Skeletal muscle tissue (tissue), 4 donors: ENCODE measurements around the gene OLFM1. TPM values are rescaled to one million over a fixed set of nuclear protein-coding genes. Genes with fewer than 3 reads are reported as not detected.

ENCODE experiments used
- H3K27ac ChIP-seq: one replicate; pipeline ENCODE4 v1.7.0; 2013; ENCODE audit warnings: mild to moderate bottlenecking, low read depth, low read length, inconsistent platforms
- H3K27me3 ChIP-seq, 3 donors: one replicate each; pipeline ENCODE4 v1.7.0; 2013; ENCODE audit warnings: low read length in 3 of 3; ENCODE audit not compliant: control insufficient read depth in 3 of 3, insufficient read depth in 3 of 3
- H3K36me3 ChIP-seq, 3 donors: one replicate each; pipeline ENCODE4 v1.7.0; 2013; ENCODE audit warnings: low read length in 3 of 3; ENCODE audit not compliant: control insufficient read depth in 3 of 3, insufficient read depth in 3 of 3
- H3K4me1 ChIP-seq, 3 donors: one replicate each; pipeline ENCODE4 v1.7.0; 2013; ENCODE audit warnings: low read length in 3 of 3, mild to moderate bottlenecking in 3 of 3; ENCODE audit not compliant: control insufficient read depth in 3 of 3, insufficient read depth in 3 of 3
- H3K4me3 ChIP-seq, 3 donors: one replicate each; pipeline ENCODE4 v1.7.0; 2013; ENCODE audit warnings: low read length in 3 of 3
- H3K9ac ChIP-seq, 3 donors: one replicate each; pipeline ENCODE4 v1.7.0; 2013; ENCODE audit warnings: low read length in 3 of 3, mild to moderate bottlenecking in 3 of 3, moderate library complexity in 2 of 3, low read depth in 1 of 3
- H3K9me3 ChIP-seq, 3 donors: one replicate each; pipeline ENCODE4 v1.7.0; 2013; ENCODE audit warnings: low read length in 3 of 3; ENCODE audit not compliant: control insufficient read depth in 3 of 3
- total RNA-seq: library from RNA; depleted of rRNA; stranded (reverse); fragments of >200 nt; gene quantifications from one replicate; pipeline ENCODE4 v1.2.3, GENCODE V29; 2014
- donor health status: Osteomylitis.

OLFM1 gene
- total RNA-seq, 1 donor from 2014 or later = 2.6 TPM

GRCh38 chr9:135126451-135127187 lies 39.2 kb downstream of the OLFM1 start:
- no peaks in the 10 kb centered on the region for H3K9me3 ChIP-seq
- peak overlapping the region; percentile 74 for H3K27ac ChIP-seq
- peak overlapping the region in 2 of 3 donors; percentile 37 to 45 for H3K4me3 ChIP-seq
- H3K9ac ChIP-seq = peak overlapping the region in 2 of 3 donors; percentile 14 to 68
- H3K4me1 ChIP-seq = peaks cover 12 to 30% (median 29%) of the 10 kb centered on the region in 3 donors
- H3K27me3 ChIP-seq = peaks cover 0 to 4% (median 0%) of the 10 kb centered on the region in 3 donors
- H3K36me3 ChIP-seq = no peaks in the 10 kb centered on the region

GRCh38 chr9:135127718-135128670 lies 40.5 kb downstream of the OLFM1 start:
- no peaks in the 10 kb centered on the region for H3K9me3 ChIP-seq
- no peaks in the 10 kb centered on the region for H3K36me3 ChIP-seq
- H3K27ac ChIP-seq = no peak overlapping the region
- peaks cover 12 to 38% (median 29%) of the 10 kb centered on the region in 3 donors for H3K4me1 ChIP-seq
- peaks cover 0 to 13% (median 0%) of the 10 kb centered on the region in 3 donors for H3K27me3 ChIP-seq
- H3K9ac ChIP-seq = peak overlapping the region in 1 of 3 donors; percentile 33
- H3K4me3 ChIP-seq = no peak overlapping the region

- peaks cover 0 to 18% (median 0%) of the 10 kb centered on the region in 3 donors for H3K27me3 ChIP-seq
- no peaks in the 10 kb centered on the region for H3K36me3 ChIP-seq
- no peak overlapping the region for H3K4me3 ChIP-seq
- H3K27ac ChIP-seq = no peak overlapping the region
- H3K4me1 ChIP-seq = peaks cover 17 to 42% (median 30%) of the 10 kb centered on the region in 3 donors
- no peaks in the 10 kb centered on the region for H3K9me3 ChIP-seq
- H3K9ac ChIP-seq = no peak overlapping the region
Measured at GRCh38 chr9:135129137-135129695, 41.7 kb downstream of the OLFM1 start.

GRCh38 chr9:135130207-135130976 lies 42.9 kb downstream of the OLFM1 start:
- Histone ChIP-seq H3K4me3 (no peak overlapping the region), H3K27me3 (peaks cover 0 to 18% (median 0%) of the 10 kb centered on the region in 3 donors), H3K4me1 (peaks cover 26 to 52% (median 37%) of the 10 kb centered on the region in 3 donors), H3K9ac (no peak overlapping the region), H3K9me3 (no peaks in the 10 kb centered on the region), H3K27ac (peak overlapping the region; percentile 2), H3K36me3 (no peaks in the 10 kb centered on the region)

GRCh38 chr9:135131488-135131887 lies 44.0 kb downstream of the OLFM1 start:
- Histone ChIP-seq H3K9me3 (no peaks in the 10 kb centered on the region), H3K4me3 (no peak overlapping the region), H3K27ac (no peak overlapping the region), H3K27me3 (peaks cover 0 to 18% (median 0%) of the 10 kb centered on the region in 3 donors), H3K9ac (no peak overlapping the region), H3K4me1 (peaks cover 28 to 56% (median 40%) of the 10 kb centered on the region in 3 donors), H3K36me3 (no peaks in the 10 kb centered on the region)

GRCh38 chr9:135132008-135132407 lies 44.5 kb downstream of the OLFM1 start:
- peaks cover 28 to 56% (median 38%) of the 10 kb centered on the region in 3 donors for H3K4me1 ChIP-seq
- H3K9me3 ChIP-seq = no peaks in the 10 kb centered on the region
- peaks cover 0 to 15% (median 0%) of the 10 kb centered on the region in 3 donors for H3K27me3 ChIP-seq
- H3K9ac ChIP-seq = no peak overlapping the region
- no peak overlapping the region for H3K4me3 ChIP-seq
- no peak overlapping the region for H3K27ac ChIP-seq
- no peaks in the 10 kb centered on the region for H3K36me3 ChIP-seq

- H3K9me3 ChIP-seq = no peaks in the 10 kb centered on the region
- H3K36me3 ChIP-seq = no peaks in the 10 kb centered on the region
- peak overlapping the region; percentile 76 for H3K27ac ChIP-seq
- H3K9ac ChIP-seq = peak overlapping the region; percentile 34 to 73 (median 47)
- peaks cover 0 to 14% (median 0%) of the 10 kb centered on the region in 3 donors for H3K27me3 ChIP-seq
- H3K4me3 ChIP-seq = peak overlapping the region in 2 of 3 donors; percentile 31 to 36
- peaks cover 38 to 73% (median 45%) of the 10 kb centered on the region in 3 donors for H3K4me1 ChIP-seq
Measured at GRCh38 chr9:135134268-135135022, 47.0 kb downstream of the OLFM1 start.

- no peaks in the 10 kb centered on the region for H3K36me3 ChIP-seq
- peaks cover 0 to 17% (median 0%) of the 10 kb centered on the region in 3 donors for H3K27me3 ChIP-seq
- H3K9me3 ChIP-seq = no peaks in the 10 kb centered on the region
- peak overlapping the region in 1 of 3 donors; percentile 36 for H3K4me3 ChIP-seq
- H3K27ac ChIP-seq = peak overlapping the region; percentile 76
- H3K9ac ChIP-seq = peak overlapping the region; percentile 33 to 47 (median 34)
- H3K4me1 ChIP-seq = peaks cover 38 to 73% (median 45%) of the 10 kb centered on the region in 3 donors
Measured at GRCh38 chr9:135135171-135135928, 47.9 kb downstream of the OLFM1 start.
